Rectal smooth muscle tissue (tissue), 1 donor: ENCODE measurements around the gene POLR3GL.

Source experiments
- H3K27ac ChIP-seq: one replicate; pipeline ENCODE4 v1.7.0; 2013; ENCODE audit warnings: low read depth, low read length, inconsistent platforms
- H3K27me3 ChIP-seq: one replicate; pipeline ENCODE4 v1.7.0; 2013; ENCODE audit warnings: low read length; ENCODE audit not compliant: control insufficient read depth, insufficient read depth
- H3K36me3 ChIP-seq: one replicate; pipeline ENCODE4 v1.7.0; 2013; ENCODE audit warnings: low read length; ENCODE audit not compliant: control insufficient read depth, insufficient read depth
- H3K4me1 ChIP-seq: one replicate; pipeline ENCODE4 v1.7.0; 2013; ENCODE audit warnings: low read length; ENCODE audit not compliant: control insufficient read depth, insufficient read depth
- H3K4me3 ChIP-seq: one replicate; pipeline ENCODE4 v1.7.0; 2013; ENCODE audit warnings: low read length
- H3K9ac ChIP-seq: one replicate; pipeline ENCODE4 v1.7.0; 2013; ENCODE audit warnings: low read length

The POLR3GL gene

DNA sequence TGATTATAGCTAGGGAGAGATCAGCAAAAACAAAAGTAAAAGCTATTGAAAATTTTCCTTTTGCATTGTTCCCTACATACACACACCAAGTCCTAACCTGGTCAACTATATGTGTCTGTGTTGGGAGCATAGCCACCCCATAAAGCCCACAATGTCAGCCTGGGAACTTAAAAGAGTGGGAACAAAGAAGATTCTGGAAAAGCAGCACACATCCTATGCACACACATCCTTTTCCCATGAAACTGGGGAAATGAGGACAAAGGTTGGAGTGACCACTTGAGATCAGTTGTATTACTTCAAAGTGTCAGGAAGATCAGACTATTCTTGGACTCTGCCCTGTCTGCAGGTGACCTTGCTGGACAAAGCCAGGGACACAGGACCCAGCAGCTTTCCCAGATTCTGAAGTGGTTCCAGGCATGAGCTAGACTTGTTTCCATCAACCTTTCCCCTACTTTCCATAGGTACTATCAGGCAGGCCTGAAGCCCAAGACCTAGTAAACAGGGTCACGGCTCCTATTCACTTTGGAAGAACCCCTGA is 16.0 kb downstream of the POLR3GL start:
- Histone ChIP-seq H3K36me3 (peaks cover 2% of the 10 kb centered on the region), H3K27ac (peak overlapping the region; percentile 98), H3K9ac (no peak overlapping the region), H3K4me3 (peak overlapping the region; percentile 35), H3K4me1 (peaks cover 75% of the 10 kb centered on the region), H3K27me3 (no peaks in the 10 kb centered on the region)

- H3K4me1 ChIP-seq, result peaks cover 84% of the 10 kb centered on the region
- H3K4me3 ChIP-seq, result no peak overlapping the region
- peak overlapping the region; percentile 0 for H3K9ac ChIP-seq
- H3K36me3 ChIP-seq, result no peaks in the 10 kb centered on the region
- H3K27me3 ChIP-seq, result no peaks in the 10 kb centered on the region
- peak overlapping the region; percentile 98 for H3K27ac ChIP-seq
These were observed 17.7 kb downstream of the POLR3GL start for GRCh38 chr1:145982010-145982723.

GRCh38 chr1:145983206-145983675 is 18.8 kb downstream of the POLR3GL start:
- H3K36me3 ChIP-seq, result no peaks in the 10 kb centered on the region
- no peaks in the 10 kb centered on the region for H3K27me3 ChIP-seq
- peak overlapping the region; percentile 17 for H3K4me3 ChIP-seq
- H3K4me1 ChIP-seq, result peaks cover 74% of the 10 kb centered on the region
- H3K27ac ChIP-seq, result peak overlapping the region; percentile 98
- H3K9ac ChIP-seq, result no peak overlapping the region

- H3K27ac ChIP-seq, result peak overlapping the region; percentile 98
- peaks cover 64% of the 10 kb centered on the region for H3K4me1 ChIP-seq
- no peak overlapping the region for H3K9ac ChIP-seq
- no peaks in the 10 kb centered on the region for H3K27me3 ChIP-seq
- no peaks in the 10 kb centered on the region for H3K36me3 ChIP-seq
- peak overlapping the region; percentile 45 for H3K4me3 ChIP-seq
These were observed 19.7 kb downstream of the POLR3GL start for GRCh38 chr1:145983960-145984830.

- Histone ChIP-seq H3K27ac (peak overlapping the region; percentile 96), H3K9ac (no peak overlapping the region), H3K27me3 (no peaks in the 10 kb centered on the region), H3K4me1 (peaks cover 59% of the 10 kb centered on the region), H3K36me3 (no peaks in the 10 kb centered on the region), H3K4me3 (peak overlapping the region; percentile 45)
These were observed 20.6 kb downstream of the POLR3GL start for GRCh38 chr1:145985129-145985501.

DNA sequence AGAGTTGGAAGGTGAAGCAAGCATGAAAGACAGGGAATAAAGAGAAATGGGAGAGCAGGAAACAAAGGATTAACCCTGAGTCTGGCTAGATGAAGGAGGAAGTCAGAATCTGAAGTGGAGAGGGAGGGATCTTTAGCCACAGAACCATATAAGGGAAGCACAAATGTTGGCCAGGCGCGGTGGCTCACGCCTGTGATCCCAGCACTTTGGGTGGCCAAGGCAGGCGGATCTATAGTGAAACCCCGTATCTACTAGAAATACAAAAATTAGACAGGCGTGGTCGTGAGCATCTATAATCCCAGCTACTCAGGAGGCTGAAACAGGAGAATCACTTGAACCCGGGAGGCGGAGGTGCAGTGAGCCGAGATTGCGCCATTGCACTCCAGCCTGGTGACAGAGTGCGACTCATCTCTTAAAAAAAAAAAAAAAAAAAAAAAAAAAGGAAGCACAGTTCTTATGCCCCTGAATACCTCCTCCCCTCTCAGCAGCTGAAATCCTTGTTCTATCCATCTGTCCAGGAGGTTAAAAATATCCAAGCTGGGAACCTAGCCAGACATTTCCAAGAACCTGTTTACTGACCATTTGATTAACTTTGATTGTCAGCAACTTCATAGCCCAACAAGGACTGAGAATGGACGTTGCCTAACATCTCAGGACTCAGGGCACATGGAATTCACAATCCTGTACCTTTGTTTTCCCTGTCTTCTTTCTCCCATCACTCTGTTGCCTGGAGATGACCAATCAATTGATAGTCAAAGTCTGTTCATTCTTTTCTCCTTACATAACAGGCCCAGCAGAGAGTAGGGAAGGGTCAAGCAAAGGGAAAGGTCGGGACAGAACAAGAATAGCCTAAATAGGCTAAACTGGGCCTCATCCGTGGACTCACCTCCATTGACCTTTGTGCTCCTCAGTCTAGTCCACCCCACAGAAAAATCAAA is 21.3 kb downstream of the POLR3GL start:
- peak overlapping the region; percentile 45 for H3K4me3 ChIP-seq
- no peak overlapping the region for H3K9ac ChIP-seq
- H3K4me1 ChIP-seq, result peaks cover 52% of the 10 kb centered on the region

GRCh38 chr1:145986551-145986950 is 22.1 kb downstream of the POLR3GL start:
- no peak overlapping the region for H3K4me3 ChIP-seq

More for the DNA sequence above, 21.3 kb downstream of the POLR3GL start:
- H3K27ac ChIP-seq, result peak overlapping the region; percentile 96
- no peaks in the 10 kb centered on the region for H3K27me3 ChIP-seq
- no peaks in the 10 kb centered on the region for H3K36me3 ChIP-seq

DNA sequence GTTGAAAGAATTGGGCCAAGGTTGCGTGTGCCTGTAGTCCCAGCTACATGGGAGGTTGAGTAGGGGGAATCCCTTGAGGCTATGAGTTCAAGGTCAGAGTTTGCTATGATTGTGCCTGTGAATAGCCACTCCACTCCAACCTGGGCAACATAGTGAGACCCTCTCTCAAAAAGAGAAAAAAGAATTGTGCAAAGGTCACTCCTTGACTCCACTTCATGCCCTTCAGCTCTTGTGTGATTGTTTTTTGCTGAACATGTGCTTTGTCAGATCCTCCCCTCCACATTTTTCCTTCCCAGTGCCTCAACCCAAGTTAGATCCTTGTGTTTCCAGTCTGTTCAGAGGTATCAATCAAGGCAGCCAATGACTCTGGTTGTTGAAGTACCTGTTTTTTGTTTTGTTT is 23.4 kb downstream of the POLR3GL start:
- Histone ChIP-seq H3K27me3 (no peaks in the 10 kb centered on the region), H3K4me1 (peaks cover 39% of the 10 kb centered on the region), H3K27ac (no peak overlapping the region), H3K9ac (no peak overlapping the region), H3K4me3 (no peak overlapping the region), H3K36me3 (peaks cover 6% of the 10 kb centered on the region)

More at GRCh38 chr1:145986551-145986950, 22.1 kb downstream of the POLR3GL start:
- peak overlapping the region; percentile 96 for H3K27ac ChIP-seq
- H3K36me3 ChIP-seq, result no peaks in the 10 kb centered on the region
- H3K9ac ChIP-seq, result no peak overlapping the region
- no peaks in the 10 kb centered on the region for H3K27me3 ChIP-seq
- H3K4me1 ChIP-seq, result peaks cover 46% of the 10 kb centered on the region

- no peaks in the 10 kb centered on the region for H3K27me3 ChIP-seq
- peak overlapping the region; percentile 30 for H3K27ac ChIP-seq
- no peak overlapping the region for H3K4me3 ChIP-seq
- peaks cover 14% of the 10 kb centered on the region for H3K36me3 ChIP-seq
- no peak overlapping the region for H3K9ac ChIP-seq
- H3K4me1 ChIP-seq, result peaks cover 33% of the 10 kb centered on the region
These were observed 24.3 kb downstream of the POLR3GL start for GRCh38 chr1:145988773-145989172.

GRCh38 chr1:145990249-145990855 is 25.9 kb downstream of the POLR3GL start:
- peak overlapping the region; percentile 97 for H3K27ac ChIP-seq
- H3K36me3 ChIP-seq, result peaks cover 30% of the 10 kb centered on the region
- no peaks in the 10 kb centered on the region for H3K27me3 ChIP-seq
- no peak overlapping the region for H3K9ac ChIP-seq
- no peak overlapping the region for H3K4me3 ChIP-seq
- H3K4me1 ChIP-seq, result peaks cover 19% of the 10 kb centered on the region

- Histone ChIP-seq H3K36me3 (peaks cover 36% of the 10 kb centered on the region), H3K9ac (no peak overlapping the region), H3K27ac (peak overlapping the region; percentile 97), H3K27me3 (no peaks in the 10 kb centered on the region), H3K4me3 (peak overlapping the region; percentile 100), H3K4me1 (peaks cover 8% of the 10 kb centered on the region)
These were observed 27.4 kb downstream of the POLR3GL start for GRCh38 chr1:145991735-145992412.
